ENCODE data around the gene GPR143.

- TF ChIP-seq CTCF (IDR thresholded peaks at IDR 0.05; ENCODE audit: low read depth, low read length) = no peak
- TF ChIP-seq EZH2phosphoT487 (IDR thresholded peaks at IDR 0.05; ENCODE audit: low read depth) = no peak
Observed at GRCh38 chrX:9728261-9728660, 37.4 kb downstream of the GPR143 start.
